HG02642 (cell line): ENCODE data around the gene IL17RA.
"Not testable (repeated sequence)": the region's sequence is repeated elsewhere in the genome, so short reads cannot be mapped to it uniquely, and the experiment has no call there.

Experiments used
- ATAC-seq: cut with Tn5 transposase; IDR thresholded peaks from one replicate; pipeline ENCODE4 v1.9.1; 2021; ENCODE audit warnings: mild to moderate bottlenecking; ENCODE audit not compliant: unreplicated experiment, poor library complexity

IL17RA gene

DNA sequence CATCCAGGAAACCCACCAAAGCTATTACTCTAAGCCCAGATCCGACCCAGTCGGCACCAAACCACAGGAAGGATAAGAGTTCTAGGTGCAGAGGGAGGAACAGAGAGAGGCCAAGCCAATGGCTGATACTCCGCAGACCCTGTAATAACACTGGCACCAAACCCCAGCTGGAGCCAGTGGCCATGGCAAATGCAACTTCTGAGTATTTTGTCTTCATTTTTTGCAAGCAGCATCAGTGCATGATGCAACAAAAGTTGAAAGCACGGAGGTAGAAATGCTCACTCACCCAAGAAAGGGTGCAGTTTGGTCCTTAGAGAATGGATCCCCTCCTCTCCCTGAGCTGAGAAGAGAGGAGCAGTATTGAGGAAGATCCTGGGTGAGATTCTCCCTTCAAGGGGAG lies 33.5 kb downstream of the IL17RA start:
- no peak for ATAC-seq

DNA sequence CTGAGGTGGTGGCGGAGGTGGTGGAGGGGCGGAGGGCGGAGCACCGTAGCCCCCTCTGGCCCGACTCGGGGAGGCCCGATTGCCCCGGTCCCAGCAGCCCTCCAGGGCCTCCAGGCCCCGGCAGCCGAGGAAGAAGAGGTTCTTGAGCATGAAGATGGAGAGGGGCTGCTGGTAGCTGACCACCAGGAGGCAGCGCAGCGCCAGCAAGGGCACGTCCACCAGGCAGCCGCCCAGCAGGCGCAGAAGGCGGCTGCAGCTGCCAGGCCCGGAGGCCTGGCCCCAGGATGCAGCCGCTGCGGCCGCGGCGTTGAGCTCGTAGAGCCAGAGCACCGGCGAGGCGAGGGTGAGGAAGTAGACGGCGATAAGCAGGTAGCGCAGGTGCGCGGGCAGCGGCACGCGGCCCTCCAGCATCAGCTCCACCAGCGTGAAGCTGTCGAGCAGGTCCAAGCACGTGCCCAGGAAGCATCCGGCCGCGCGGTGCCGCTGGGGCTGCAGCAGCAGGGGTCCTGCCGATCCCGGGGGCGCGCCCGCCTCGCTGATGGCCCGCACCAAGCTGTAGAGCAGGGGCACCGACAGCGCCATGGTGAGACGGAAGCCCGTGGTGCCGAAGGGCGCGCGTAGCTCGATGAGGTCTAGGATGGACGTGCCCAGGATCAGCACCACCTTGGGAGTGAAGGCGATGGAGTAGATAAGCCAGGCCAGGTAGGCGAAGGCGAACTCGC lies 34.8 kb downstream of the IL17RA start:
- ATAC-seq = no peak

DNA sequence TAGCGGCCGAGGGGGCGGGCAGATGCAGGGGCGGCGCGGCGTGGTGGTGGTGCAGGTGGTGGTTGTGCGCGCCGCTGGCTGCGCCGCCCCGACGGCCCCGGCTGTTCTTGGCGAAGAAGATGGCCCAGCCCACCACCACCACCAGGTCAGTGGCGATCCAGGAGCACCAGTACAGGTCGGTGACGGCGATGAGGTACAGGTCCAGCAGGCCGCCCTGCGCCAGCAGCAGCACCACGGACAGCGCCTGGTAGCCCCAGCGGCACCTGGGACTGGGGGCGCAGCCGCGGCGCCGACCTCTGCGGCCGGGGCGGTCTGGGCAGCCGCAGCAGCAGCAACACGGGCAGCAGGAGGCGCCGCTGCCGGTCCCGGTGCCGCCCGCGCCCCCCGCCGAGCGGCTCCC lies 35.5 kb downstream of the IL17RA start:
- no peak for ATAC-seq

DNA sequence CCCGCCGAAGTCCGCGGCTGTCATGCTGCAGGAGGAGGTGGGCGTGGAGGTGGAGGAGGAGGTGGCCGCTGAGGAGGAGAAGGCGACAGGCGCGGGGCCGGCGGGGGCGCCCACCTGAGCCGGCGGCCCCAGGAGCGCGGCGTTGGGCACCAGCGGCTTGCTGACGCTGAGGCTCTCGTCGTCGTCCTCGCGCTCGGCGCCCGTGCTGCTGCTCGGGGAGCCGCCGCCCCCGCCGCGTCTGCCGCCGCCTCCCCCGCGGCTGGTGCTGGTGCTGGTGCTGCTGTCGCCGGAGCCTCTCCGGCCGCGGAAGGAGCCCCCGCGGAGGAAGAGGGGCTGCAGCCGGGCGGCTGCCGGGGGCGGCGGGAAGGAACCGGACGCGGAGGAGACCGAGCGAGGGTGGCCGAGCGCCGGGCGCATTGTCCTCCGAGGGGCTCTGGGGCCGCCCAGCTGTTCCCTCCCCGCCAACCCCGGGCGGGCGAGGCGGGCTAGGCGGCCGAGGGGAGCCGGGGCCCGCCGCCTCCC lies 36.0 kb downstream of the IL17RA start:
- no peak for ATAC-seq

DNA sequence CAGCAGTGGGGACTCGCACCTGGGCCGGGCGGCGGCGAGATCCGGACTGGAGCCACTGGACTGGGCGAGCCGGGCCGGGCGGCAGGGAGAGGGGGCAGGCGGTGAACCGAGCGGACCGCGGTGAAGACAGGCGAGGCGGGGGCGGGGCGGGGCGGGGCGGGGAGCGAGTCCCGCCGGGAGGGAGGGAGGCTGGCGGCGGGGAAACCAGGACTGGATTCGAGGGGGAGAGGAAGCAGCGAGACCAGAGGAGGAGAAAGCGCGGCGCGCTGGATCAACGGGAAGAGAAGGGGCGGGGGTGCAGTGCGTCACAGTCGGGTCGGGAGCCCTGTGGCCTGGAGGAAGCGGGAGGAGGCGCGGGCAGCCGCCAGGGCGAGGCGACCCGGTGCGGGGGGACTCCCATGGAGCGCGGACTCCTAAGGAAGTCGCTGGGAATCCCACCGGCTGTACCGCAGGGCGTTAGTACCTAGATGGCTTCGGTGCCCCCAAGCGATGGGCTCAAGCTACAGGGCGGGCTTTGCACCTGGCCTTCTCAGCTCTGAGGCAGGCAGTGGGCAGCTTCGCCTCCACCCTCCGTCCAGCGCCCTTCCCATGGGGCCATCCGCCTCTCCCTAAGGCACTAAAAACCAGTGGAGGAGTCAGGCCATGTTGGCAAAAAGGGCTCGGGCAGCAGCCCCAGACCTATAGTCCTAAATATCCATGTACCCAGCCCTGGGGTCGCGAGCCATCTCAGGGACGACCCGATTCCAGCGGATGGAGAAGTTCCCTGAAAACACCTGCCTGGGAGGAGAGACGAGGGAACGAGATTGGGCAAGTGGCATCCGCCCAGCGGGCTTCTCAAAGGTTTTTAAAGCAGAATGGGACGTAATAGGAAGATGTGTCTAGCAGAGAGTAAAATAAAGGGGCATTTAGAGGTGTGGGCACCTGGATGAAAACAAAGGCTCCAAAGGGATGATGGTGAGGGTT lies 36.7 kb downstream of the IL17RA start, which contains the start of gene TMEM121B:
TSS of gene TMEM121B (minus strand) at position 128 of the 963 bp plus-strand sequence. CDS start 233 bp downstream, outside the sequence.
- ATAC-seq = no peak

DNA sequence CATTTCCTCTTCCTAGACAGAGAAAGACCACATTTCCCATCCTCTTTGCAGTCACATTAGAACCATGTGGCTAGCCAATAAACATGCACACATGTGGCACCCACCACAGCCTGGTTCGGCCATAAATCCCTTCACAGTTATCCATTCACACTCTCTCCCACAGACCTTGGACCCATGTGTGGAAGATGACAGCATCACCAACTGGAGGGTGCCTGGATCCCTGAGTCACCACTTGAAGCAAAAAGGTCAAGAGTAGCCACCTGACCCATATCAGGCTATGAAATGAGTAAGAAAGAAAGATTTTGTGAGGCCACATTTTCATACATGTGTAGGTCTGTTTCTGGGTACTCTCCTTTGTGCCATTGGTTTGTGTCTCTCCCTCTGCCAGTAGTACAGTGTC lies 45.4 kb downstream of the IL17RA start:
- no peak for ATAC-seq

DNA sequence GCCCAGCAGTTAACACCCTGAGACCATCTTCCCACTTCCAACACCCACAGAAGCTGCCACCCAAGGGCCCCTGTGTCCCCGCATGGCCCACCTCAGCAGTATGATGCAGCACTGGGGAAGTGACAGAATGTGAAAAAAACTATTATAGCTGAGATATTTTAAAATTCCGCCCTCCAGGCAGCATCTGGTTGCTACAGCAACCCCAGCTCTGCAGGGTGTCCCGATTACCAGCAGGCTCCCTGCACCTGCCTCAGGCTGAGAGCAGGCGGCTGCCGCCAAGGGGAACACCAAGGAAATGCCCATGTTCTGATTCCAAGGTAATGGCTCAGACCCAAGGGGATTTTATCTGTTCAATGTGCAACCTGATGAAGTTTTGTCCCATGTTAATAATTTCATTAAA lies 46.9 kb downstream of the IL17RA start:
- ATAC-seq = no peak

DNA sequence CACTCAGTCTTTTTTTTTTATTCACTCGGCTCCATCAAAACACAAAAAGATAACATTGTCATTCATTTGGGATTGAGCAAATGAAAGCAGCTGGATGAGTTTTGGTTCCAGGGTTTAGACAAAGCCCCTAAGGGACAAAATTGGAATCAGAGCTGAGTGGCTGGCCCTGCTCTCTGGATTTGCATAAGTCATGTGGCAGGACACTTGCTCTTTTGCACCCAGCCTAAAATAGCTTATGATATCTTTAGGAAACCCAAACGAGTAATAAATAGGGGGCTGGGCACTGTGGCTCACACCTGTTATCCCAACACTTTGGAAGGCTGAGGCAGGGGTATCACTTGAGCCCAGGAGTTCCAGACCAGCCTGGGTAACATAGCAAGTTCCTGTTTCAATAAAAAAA lies 47.3 kb downstream of the IL17RA start:
- ATAC-seq = no peak

DNA sequence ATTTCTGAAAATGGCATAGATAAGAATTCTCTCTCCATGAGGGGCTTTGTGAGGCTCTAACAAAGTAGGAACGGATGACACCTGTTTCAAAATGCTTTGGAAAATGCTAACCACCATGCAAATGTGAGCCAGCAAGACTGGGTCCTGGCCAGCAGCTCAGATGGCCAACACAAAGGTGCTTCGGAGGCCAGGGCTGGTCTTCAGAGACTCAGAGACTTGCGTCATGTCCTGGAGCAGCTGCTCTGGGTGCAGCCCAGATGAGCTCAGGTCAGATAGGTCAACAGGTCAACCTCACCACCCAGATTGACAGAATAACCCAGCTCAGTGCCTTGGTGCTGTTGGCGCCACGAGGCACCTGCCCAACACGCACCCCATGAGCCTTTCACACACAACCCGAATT lies 48.3 kb downstream of the IL17RA start:
- no peak for ATAC-seq

DNA sequence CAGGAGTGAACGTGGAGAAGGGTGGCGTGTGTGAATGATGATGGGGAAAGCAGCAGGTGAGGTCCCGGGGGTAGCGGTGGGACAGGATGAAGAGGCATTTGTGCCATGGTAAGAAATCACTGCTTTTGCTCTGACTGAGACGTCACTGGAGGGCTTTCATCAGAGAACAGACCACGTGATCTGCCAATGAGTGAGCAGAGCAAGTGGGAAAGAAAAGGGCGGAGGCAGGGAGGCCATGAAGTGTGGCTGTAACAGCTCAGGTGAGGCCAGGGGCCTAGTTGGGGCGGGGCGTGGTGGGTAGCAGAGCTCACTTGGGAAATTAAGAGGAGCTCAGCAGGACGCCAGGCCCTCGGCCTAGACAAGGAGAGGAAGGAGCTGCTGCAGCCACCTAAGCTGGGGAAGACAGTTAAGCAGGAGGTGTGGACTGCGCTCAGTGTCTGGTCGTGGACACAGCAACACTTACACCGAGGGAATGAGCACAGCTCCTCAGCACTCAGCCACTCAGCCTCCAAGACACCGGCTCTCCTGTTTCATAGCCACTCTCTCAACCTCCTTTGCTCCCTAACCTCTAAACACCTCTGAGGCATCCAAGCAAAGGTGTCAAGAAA lies 50.5 kb downstream of the IL17RA start:
- no peak for ATAC-seq

DNA sequence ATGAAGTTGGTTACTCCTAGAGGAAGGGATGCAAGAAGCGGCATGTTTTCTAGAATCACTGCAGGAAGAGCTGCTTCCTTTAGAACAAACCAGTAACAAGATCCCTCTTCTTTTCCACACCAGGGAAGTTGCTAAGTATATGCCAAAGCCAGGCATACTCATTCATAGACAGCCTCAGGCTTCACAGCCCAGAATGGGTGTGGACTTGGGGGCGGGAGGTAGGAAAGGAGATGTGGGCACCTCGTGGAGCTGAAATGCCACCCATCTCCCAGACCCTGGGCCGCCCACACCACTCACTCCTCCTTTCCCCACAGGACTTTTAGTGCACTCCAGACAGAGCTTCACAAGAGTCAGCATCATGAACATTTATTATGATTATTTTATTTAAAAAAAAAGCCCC lies 52.4 kb downstream of the IL17RA start:
- ATAC-seq = no peak

DNA sequence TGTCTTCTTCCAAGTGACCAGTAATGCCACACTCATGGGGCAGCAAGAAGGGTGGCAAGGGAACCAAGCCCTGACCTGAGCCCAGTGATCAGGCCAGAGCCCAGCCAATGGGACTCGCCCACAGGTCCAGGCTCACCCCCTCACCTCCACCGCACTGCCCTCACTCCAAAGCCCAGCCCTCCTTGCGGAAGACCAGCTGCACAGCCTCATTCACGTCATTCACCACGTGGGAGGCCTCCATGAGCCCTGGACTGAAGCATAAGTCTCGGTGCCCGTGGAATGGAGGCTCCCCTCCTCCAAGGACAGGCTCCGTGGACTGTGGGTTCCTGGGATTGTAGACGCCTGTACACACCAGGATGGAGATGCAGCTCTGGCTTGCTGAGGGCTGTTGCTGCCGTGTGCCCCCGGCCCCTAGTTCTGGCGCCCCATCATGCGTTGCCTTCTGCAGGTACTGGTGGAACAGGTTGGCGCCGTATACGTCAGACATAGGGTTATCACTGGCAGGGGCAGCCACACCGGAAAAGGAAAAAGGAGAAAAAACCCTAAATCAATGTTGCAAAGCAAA lies 53.1 kb downstream of the IL17RA start:
- no peak for ATAC-seq

DNA sequence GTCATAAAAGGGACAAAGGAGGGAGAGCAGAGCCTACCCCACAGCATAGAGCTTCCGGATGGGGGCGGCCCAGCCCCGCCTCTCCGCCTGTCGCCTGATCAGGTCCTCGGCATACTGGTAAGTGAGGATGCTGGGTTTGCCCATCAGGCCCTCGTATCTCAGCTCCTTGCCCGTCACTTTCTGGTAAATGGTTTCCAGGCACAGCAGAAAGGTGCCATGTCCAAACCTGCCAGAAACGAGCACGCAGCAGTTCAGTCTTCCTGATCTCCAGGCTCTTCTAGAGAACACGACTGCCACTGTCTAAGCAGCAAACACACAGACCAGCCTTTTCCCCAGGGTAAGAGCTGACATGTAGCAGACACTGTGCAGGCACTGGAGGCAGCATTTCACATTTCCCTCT lies 53.7 kb downstream of the IL17RA start:
- ATAC-seq = no peak

DNA sequence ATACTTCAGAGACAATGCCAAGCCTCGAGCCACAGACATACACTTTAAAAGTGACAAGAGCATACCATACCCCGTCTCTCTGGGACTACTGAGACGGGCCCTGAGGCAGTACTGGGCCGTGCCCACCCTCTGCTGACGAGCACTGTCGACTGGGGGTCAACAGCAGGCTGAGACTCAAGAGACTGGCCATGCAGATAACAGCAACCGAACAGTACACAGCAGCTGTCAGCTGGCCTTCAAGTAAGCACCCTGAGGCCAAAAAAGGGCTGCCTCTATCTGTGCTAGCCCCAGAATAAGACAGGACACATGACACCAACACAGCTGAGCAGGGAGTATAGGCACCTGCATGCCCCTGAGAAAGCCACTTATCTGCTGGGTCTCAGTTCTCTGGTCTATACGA lies 55.2 kb downstream of the IL17RA start:
- ATAC-seq = no peak

DNA sequence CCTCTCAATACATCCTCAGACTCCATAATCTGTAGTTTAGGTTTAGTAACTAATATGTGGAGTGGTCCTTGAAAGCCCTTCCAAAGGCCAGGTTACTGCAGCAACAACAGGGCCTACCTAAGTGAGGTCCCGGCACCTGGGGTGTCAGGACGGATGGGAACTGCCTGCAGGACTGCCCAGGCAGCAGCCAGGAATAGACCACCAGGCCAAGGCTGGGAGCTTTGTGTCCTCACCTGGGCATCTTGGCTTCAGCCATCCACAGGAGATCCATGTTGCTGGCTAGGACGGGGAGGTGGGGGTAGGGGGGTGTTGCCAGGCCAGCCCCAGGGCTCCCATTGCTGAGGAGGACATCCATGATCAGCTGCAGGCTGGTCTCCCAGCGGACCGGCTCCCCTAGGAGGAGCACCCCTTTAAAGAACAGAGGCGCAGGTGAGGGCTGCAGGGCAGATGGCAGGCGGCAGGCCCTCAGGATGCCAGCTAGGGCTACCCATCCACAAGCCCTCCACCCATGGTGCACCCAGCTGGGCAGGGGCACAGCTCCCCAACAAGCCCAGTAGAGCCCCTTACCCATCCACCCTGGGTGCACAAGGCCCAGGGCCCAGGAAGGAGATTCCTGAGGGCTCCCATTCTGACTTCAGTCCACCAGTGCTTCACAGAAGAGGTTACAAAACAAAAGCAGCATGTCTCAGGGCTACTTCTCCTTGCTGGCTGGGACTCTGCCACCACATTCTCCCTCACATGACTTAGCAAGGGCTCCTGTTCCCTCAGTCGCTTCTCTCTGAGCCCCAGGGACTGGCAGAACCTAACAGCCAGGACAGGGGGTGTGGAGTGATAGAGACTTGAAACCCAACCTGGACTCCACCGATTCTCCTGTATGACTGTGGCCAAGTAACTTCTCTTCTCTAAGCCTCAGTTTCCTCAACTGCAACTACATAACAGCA lies 56.3 kb downstream of the IL17RA start:
- no peak for ATAC-seq

DNA sequence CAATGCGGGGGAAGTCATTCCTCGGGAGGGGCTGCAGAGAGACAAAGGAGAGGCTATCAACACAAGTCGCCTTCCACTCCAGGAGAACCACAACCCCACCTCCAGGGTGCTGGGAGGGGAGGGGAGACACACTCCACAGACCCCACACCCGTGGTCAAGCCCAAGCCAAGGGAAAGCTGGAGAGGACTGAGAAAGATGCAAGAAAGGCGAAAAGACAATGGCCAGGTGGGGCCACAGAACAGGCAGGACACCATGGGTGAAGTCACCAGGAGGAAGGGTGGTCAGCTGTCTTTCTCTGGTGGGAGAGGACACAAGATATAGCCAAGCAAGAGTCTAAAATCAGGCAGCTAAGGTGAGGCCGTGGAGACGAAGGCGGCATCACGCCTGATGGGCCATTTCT lies 58.3 kb downstream of the IL17RA start:
- no peak for ATAC-seq

DNA sequence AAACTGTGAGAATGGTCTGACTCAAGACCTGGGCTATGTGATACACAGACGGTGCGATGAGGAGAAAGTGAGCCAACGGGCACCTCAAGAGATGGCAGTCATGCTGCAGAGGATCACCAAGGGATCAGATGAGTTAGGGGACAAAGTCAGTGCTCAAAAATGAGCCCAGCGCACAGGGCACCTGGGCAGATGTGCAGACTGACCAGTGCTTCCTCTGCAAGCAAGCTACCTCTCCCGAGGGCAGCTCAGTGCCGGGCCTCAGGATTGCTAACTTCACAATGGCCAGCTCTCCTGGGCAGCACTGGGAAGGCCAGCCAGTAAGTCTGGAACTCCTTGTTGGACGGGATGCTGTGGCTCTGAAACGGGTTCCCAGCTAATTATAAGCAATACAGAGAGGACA lies 59.0 kb downstream of the IL17RA start:
- ATAC-seq = no peak

DNA sequence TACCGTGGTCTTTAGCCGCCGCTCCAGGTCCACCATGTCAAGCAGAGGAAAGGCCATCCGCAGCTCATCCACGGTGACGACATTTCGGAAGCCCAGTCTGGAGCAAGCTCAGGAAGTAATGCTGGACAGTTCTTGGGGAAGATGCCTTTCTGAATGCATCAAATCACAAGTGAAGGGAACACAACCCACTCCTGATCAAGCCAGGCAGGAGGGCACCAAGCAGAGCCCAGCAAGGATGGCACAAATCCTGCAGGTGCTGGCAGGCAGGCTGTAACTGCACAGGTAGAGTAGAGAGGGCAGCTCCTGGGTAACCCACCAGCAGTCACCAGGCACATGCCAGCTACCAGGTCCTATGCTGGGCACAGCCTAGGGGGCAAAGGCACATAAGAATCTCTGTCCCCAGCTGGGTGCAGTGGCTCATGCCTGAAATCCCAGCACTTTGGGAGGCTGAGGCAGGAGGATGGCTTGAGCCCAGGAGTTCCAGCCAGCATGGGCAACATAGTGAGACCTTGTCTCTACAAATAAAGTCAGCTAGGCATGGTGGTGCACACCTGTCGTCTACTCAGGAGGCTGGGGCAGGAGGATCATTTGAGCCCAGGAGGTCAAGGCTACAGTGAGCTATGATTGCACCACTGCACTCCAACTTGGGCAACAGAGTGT lies 60.4 kb downstream of the IL17RA start:
- no peak for ATAC-seq

DNA sequence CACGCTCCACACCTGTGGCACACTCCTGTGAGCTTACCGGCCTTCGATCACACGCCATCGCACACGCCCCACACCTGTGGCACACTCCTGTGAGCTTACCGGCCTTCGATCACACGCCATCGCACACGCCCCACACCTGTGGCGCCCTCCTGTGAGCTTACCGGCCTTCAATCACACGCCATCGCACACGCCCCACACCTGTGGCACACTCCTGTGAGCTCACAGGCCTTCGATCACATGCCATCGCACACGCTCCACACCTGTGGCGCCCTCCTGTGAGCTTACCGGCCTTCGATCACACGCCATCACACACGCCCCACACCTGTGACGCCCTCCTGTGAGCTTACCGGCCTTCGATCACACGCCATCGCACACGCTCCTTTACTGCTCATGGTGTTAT lies 62.7 kb downstream of the IL17RA start:
- not testable (repeated sequence) for ATAC-seq
